HEK293 (cell line): Measurements from ENCODE around the gene DND1.

Experiments
- EGR2 ChIP-seq: fragments of 450-650 bp; formaldehyde crosslinking; IDR thresholded peaks from 2 replicates; pipeline ENCODE4 v1.5.1; 2016; ENCODE audit warnings: low read depth, missing biosample characterization, missing genetic modification characterization
- FEZF1 ChIP-seq: fragments of 450-650 bp; formaldehyde crosslinking; IDR thresholded peaks from 2 replicates; pipeline ENCODE4 v1.5.1; 2016; ENCODE audit warnings: missing biosample characterization, missing genetic modification characterization
- GFI1B ChIP-seq: fragments of 450-650 bp; formaldehyde crosslinking; IDR thresholded peaks from 2 replicates; pipeline ENCODE4 v1.5.1; 2016; ENCODE audit warnings: missing biosample characterization, missing genetic modification characterization
- GLI4 ChIP-seq: fragments of 450-650 bp; formaldehyde crosslinking; IDR thresholded peaks from 2 replicates; pipeline ENCODE4 v1.5.1; 2016; ENCODE audit warnings: missing biosample characterization, missing genetic modification characterization
- GLIS2 ChIP-seq: fragments of 450-650 bp; formaldehyde crosslinking; IDR thresholded peaks from 2 replicates; pipeline ENCODE4 v1.5.1; 2016; ENCODE audit warnings: missing biosample characterization, missing genetic modification characterization
- KLF1 ChIP-seq: fragments of 450-650 bp; formaldehyde crosslinking; IDR thresholded peaks from 2 replicates; pipeline ENCODE4 v1.5.1; 2016; ENCODE audit warnings: missing biosample characterization, missing genetic modification characterization
- PRDM6 ChIP-seq: fragments of 450-650 bp; formaldehyde crosslinking; IDR thresholded peaks from 2 replicates; pipeline ENCODE4 v1.5.1; 2017; ENCODE audit warnings: missing biosample characterization, missing genetic modification characterization
- REST ChIP-seq: fragments of 450-650 bp; formaldehyde crosslinking; IDR thresholded peaks from 2 replicates; pipeline ENCODE4 v1.5.1; 2016; ENCODE audit warnings: missing biosample characterization, missing genetic modification characterization
- SP2 ChIP-seq: fragments of 450-650 bp; formaldehyde crosslinking; IDR thresholded peaks from 2 replicates; pipeline ENCODE4 v1.5.1; 2016; ENCODE audit warnings: missing biosample characterization, missing genetic modification characterization
- TCF7L2 ChIP-seq: IDR thresholded peaks from 2 replicates; pipeline ENCODE4 v1.6.1; 2011; ENCODE audit warnings: low read depth, mild to moderate bottlenecking, inconsistent platforms, low read length, moderate library complexity, borderline replicate concordance
- ZBTB21 ChIP-seq: fragments of 450-650 bp; formaldehyde crosslinking; IDR thresholded peaks from 2 replicates; pipeline ENCODE4 v1.5.1; 2017; ENCODE audit warnings: missing biosample characterization, missing genetic modification characterization
- ZFHX2 ChIP-seq: fragments of 450-650 bp; formaldehyde crosslinking; conservative IDR thresholded peaks from 2 replicates; pipeline ENCODE4 v1.5.1; 2016; ENCODE audit warnings: missing biosample characterization, missing genetic modification characterization
- ZFP3 ChIP-seq: fragments of 450-650 bp; formaldehyde crosslinking; IDR thresholded peaks from 2 replicates; pipeline ENCODE4 v1.5.1; 2016; ENCODE audit warnings: low read depth, missing biosample characterization, missing genetic modification characterization
- ZFP37 ChIP-seq: fragments of 450-650 bp; formaldehyde crosslinking; IDR thresholded peaks from 2 replicates; pipeline ENCODE4 v1.5.1; 2016; ENCODE audit warnings: missing biosample characterization, missing genetic modification characterization
- ZNF10 ChIP-seq: fragments of 450-650 bp; formaldehyde crosslinking; IDR thresholded peaks from 2 replicates; pipeline ENCODE4 v1.5.1; 2017; ENCODE audit warnings: missing biosample characterization, missing genetic modification characterization
- ZNF112 ChIP-seq: fragments of 450-650 bp; formaldehyde crosslinking; IDR thresholded peaks from 2 replicates; pipeline ENCODE4 v1.5.0; 2017; ENCODE audit warnings: missing biosample characterization, missing genetic modification characterization
- ZNF133 ChIP-seq: fragments of 450-650 bp; formaldehyde crosslinking; IDR thresholded peaks from 2 replicates; pipeline ENCODE4 v1.5.1; 2016; ENCODE audit warnings: missing biosample characterization, missing genetic modification characterization
- ZNF155 ChIP-seq: fragments of 450-650 bp; formaldehyde crosslinking; IDR thresholded peaks from 2 replicates; pipeline ENCODE4 v1.5.1; 2016; ENCODE audit warnings: missing biosample characterization, missing genetic modification characterization
- ZNF239 ChIP-seq: fragments of 450-650 bp; formaldehyde crosslinking; IDR thresholded peaks from 2 replicates; pipeline ENCODE4 v1.5.1; 2016; ENCODE audit warnings: missing biosample characterization, missing genetic modification characterization
- ZNF280C ChIP-seq: fragments of 450-650 bp; formaldehyde crosslinking; IDR thresholded peaks from 2 replicates; pipeline ENCODE4 v1.5.1; 2016; ENCODE audit warnings: missing biosample characterization, missing genetic modification characterization
- ZNF335 ChIP-seq: fragments of 450-650 bp; formaldehyde crosslinking; conservative IDR thresholded peaks from 2 replicates; pipeline ENCODE4 v1.5.1; 2016; ENCODE audit warnings: missing biosample characterization, missing genetic modification characterization
- ZNF391 ChIP-seq: fragments of 450-650 bp; formaldehyde crosslinking; IDR thresholded peaks from 2 replicates; pipeline ENCODE4 v1.5.1; 2016; ENCODE audit warnings: low read depth, missing biosample characterization, missing genetic modification characterization, borderline replicate concordance
- ZNF513 ChIP-seq: fragments of 450-650 bp; IDR thresholded peaks from 2 replicates; pipeline ENCODE4 v1.5.1; 2018; ENCODE audit warnings: missing biosample characterization, missing genetic modification characterization
- ZNF514 ChIP-seq: fragments of 450-650 bp; formaldehyde crosslinking; IDR thresholded peaks from 2 replicates; pipeline ENCODE4 v1.5.1; 2016; ENCODE audit warnings: missing biosample characterization, missing genetic modification characterization
- ZNF571 ChIP-seq: fragments of 450-650 bp; formaldehyde crosslinking; IDR thresholded peaks from 2 replicates; pipeline ENCODE4 v1.5.0; 2017; ENCODE audit warnings: missing biosample characterization, missing genetic modification characterization
- ZNF600 ChIP-seq: fragments of 450-650 bp; formaldehyde crosslinking; IDR thresholded peaks from 2 replicates; pipeline ENCODE4 v1.5.1; 2016; ENCODE audit warnings: missing biosample characterization, missing genetic modification characterization
- ZNF704 ChIP-seq: fragments of 450-650 bp; formaldehyde crosslinking; IDR thresholded peaks from 2 replicates; pipeline ENCODE4 v1.5.1; 2016; ENCODE audit warnings: missing biosample characterization, missing genetic modification characterization
- ZNF76 ChIP-seq: fragments of 450-650 bp; formaldehyde crosslinking; IDR thresholded peaks from 2 replicates; pipeline ENCODE4; 2016; ENCODE audit warnings: low read depth, missing biosample characterization, missing genetic modification characterization, borderline replicate concordance
- ZNF792 ChIP-seq: fragments of 450-650 bp; formaldehyde crosslinking; IDR thresholded peaks from 2 replicates; pipeline ENCODE4 v1.5.1; 2016; ENCODE audit warnings: missing biosample characterization, missing genetic modification characterization
- ZSCAN5A ChIP-seq: fragments of 450-650 bp; formaldehyde crosslinking; IDR thresholded peaks from 2 replicates; pipeline ENCODE4 v1.5.1; 2016; ENCODE audit warnings: missing biosample characterization, missing genetic modification characterization

Gene DND1

GRCh38 chr5:140710899-140711552 is 37.6 kb upstream of the DND1 start (continued):
- TF ChIP-seq ZNF280C, result no peak
- TF ChIP-seq ZNF571 (tag by site-specific recombination), result no peak
- no peak for TF ChIP-seq TCF7L2
- TF ChIP-seq EGR2 (tag by site-specific recombination), result peak; percentile 69
- TF ChIP-seq GFI1B, result no peak
- TF ChIP-seq ZFHX2, result peak; percentile 76
- no peak for TF ChIP-seq ZNF133 (tag by site-specific recombination)
- TF ChIP-seq KLF1 (tag by site-specific recombination), result peak; percentile 32; the same call in 1 of the 2 replicates
- TF ChIP-seq ZBTB21 (tag by site-specific recombination), result peak; percentile 88
- TF ChIP-seq ZNF792 (tag by site-specific recombination), result no peak
- no peak for TF ChIP-seq GLIS2
- TF ChIP-seq ZSCAN5A (tag by site-specific recombination), result no peak
- no peak for TF ChIP-seq ZNF10
- no peak for TF ChIP-seq ZNF704 (tag by site-specific recombination)
- TF ChIP-seq ZNF514 (tag by site-specific recombination), result no peak
- no peak for TF ChIP-seq GLI4 (tag by site-specific recombination)
- peak; percentile 93 for TF ChIP-seq ZNF600 (tag by site-specific recombination)
- TF ChIP-seq ZNF76 (tag by site-specific recombination), result peak; percentile 53
- TF ChIP-seq FEZF1 (tag by site-specific recombination), result peak; percentile 30; the same call in 1 of the 2 replicates
- TF ChIP-seq ZNF335, result peak; percentile 64
- TF ChIP-seq ZFP37 (tag by site-specific recombination), result peak; percentile 89
- TF ChIP-seq ZNF155 (tag by site-specific recombination), result no peak
- peak; percentile 46 for TF ChIP-seq SP2 (tag by site-specific recombination)
- peak; percentile 37; the same call in 1 of the 2 replicates for TF ChIP-seq ZNF513 (tag by site-specific recombination)
- peak; percentile 97 for TF ChIP-seq REST
- TF ChIP-seq ZNF239 (tag by site-specific recombination), result no peak
- TF ChIP-seq ZNF391 (tag by site-specific recombination), result peak; percentile 94
- no peak for TF ChIP-seq PRDM6 (tag by site-specific recombination)
- no peak for TF ChIP-seq ZNF112 (tag by site-specific recombination)
- TF ChIP-seq ZFP3 (tag by site-specific recombination), result no peak
